Neural cell (in vitro differentiated cells): ENCODE measurements around the gene ENPEP. TPM values are rescaled to one million over a fixed set of nuclear protein-coding genes. Genes with fewer than 3 reads are reported as not detected.

ENCODE experiments used
- H2AFZ ChIP-seq: fragments of 200-600, 300-800 bp; sonication (generic), shearing (Covaris generic); 2 replicates; pipeline ENCODE4 v1.6.0; 2014; ENCODE audit warnings: low read depth, mild to moderate bottlenecking, antibody characterized with exemption, low read length, moderate library complexity
- H3F3A ChIP-seq: fragments of 200-600 bp; shearing (Covaris generic); 2 replicates; pipeline ENCODE4 v1.6.1; 2016; ENCODE audit warnings: mild to moderate bottlenecking, moderate library complexity, mixed read lengths, antibody characterized with exemption, low read length; ENCODE audit not compliant: insufficient read depth, poor library complexity, severe bottlenecking
- H3K27ac ChIP-seq: fragments of 200-600, 300-800 bp; sonication (generic), shearing (Covaris generic); 2 replicates; pipeline ENCODE4 v1.5.1; 2014; ENCODE audit warnings: mild to moderate bottlenecking, low read length, moderate library complexity
- H3K27me3 ChIP-seq: fragments of 300-800, 200-600 bp; sonication (generic), shearing (Covaris generic); 2 replicates; pipeline ENCODE4 v1.6.0; 2014; ENCODE audit warnings: mild to moderate bottlenecking, low read depth, low read length, moderate library complexity; ENCODE audit not compliant: insufficient read depth
- H3K36me3 ChIP-seq: fragments of 300-800, 200-600 bp; sonication (generic), shearing (Covaris generic); 2 replicates; pipeline ENCODE4 v1.5.1; 2014; ENCODE audit warnings: mild to moderate bottlenecking, antibody characterized with exemption, low read length, moderate library complexity; ENCODE audit not compliant: insufficient read depth
- H3K4me2 ChIP-seq: fragments of 300-800, 200-600 bp; sonication (generic), shearing (Covaris generic); 2 replicates; pipeline ENCODE4 v1.6.0; 2014; ENCODE audit warnings: mild to moderate bottlenecking, low read length
- H3K4me3 ChIP-seq: fragments of 300-800, 200-600 bp; sonication (generic), shearing (Covaris generic); 2 replicates; pipeline ENCODE4 v1.5.1; 2014; ENCODE audit warnings: mild to moderate bottlenecking, low read length, moderate library complexity
- H3K79me2 ChIP-seq: fragments of 200-600 bp; shearing (Covaris generic); replicated peaks from 2 replicates; pipeline ENCODE4 v1.6.0; 2014; ENCODE audit warnings: mild to moderate bottlenecking, low read length, moderate library complexity; ENCODE audit not compliant: insufficient read depth
- H3K9ac ChIP-seq: fragments of 300-800, 200-600 bp; sonication (generic), shearing (Covaris generic); 2 replicates; pipeline ENCODE4 v1.6.1; 2016; ENCODE audit warnings: mild to moderate bottlenecking, low read length, mixed read lengths
- H3K9me2 ChIP-seq: fragments of 200-600 bp; shearing (Covaris generic); 2 replicates; pipeline ENCODE4 v1.6.1; 2016; ENCODE audit warnings: mild to moderate bottlenecking, low read length, mixed read lengths; ENCODE audit not compliant: insufficient read depth
- H3K9me3 ChIP-seq: fragments of 200-600, 300-800 bp; sonication (generic), shearing (Covaris generic); 2 replicates; pipeline ENCODE4 v1.6.1; 2016; ENCODE audit warnings: mild to moderate bottlenecking, mixed run types, low read length, moderate library complexity, mixed read lengths
- H4K20me1 ChIP-seq: fragments of 200-600 bp; shearing (Covaris generic); 2 replicates; pipeline ENCODE4 v1.6.1; 2016; ENCODE audit warnings: mild to moderate bottlenecking, mixed run types; ENCODE audit not compliant: insufficient read depth
- CTCF ChIP-seq: fragments of 450-650 bp; IDR thresholded peaks from 2 replicates; pipeline ENCODE4 v1.5.1; 2014; ENCODE audit warnings: antibody characterized with exemption, mild to moderate bottlenecking, moderate library complexity; ENCODE audit not compliant: poor library complexity, severe bottlenecking
- EP300 ChIP-seq: fragments of 450-650 bp; conservative IDR thresholded peaks from 2 replicates; pipeline ENCODE4 v1.6.1; 2014; ENCODE audit warnings: antibody characterized with exemption, mild to moderate bottlenecking, moderate library complexity; ENCODE audit not compliant: poor library complexity, severe bottlenecking
- EZH2 ChIP-seq: fragments of 200-600, 300-800 bp; shearing (Covaris generic), sonication (generic); IDR thresholded peaks from 2 replicates; pipeline ENCODE4 v1.6.1; 2014; ENCODE audit warnings: antibody characterized with exemption, low read length, borderline replicate concordance, mild to moderate bottlenecking; ENCODE audit not compliant: insufficient read depth, poor library complexity, severe bottlenecking
- MXI1 ChIP-seq: fragments of 450-650 bp; conservative IDR thresholded peaks from 2 replicates; pipeline ENCODE4 v1.6.1; 2014; ENCODE audit warnings: antibody characterized with exemption, mild to moderate bottlenecking; ENCODE audit not compliant: poor library complexity, severe bottlenecking
- POLR2AphosphoS5 ChIP-seq: IDR thresholded peaks from 2 replicates; pipeline ENCODE4 v1.6.1; 2012
- RAD21 ChIP-seq: fragments of 450-650 bp; conservative IDR thresholded peaks from 2 replicates; pipeline ENCODE4 v1.6.1; 2014; ENCODE audit warnings: antibody characterized with exemption, mild to moderate bottlenecking, moderate library complexity
- REST ChIP-seq: IDR thresholded peaks from 2 replicates; pipeline ENCODE4 v1.6.1; 2012; ENCODE audit warnings: borderline replicate concordance
- SMC3 ChIP-seq: fragments of 450-650 bp; conservative IDR thresholded peaks from 2 replicates; pipeline ENCODE4 v1.6.1; 2014; ENCODE audit warnings: antibody characterized with exemption, mild to moderate bottlenecking, moderate library complexity; ENCODE audit not compliant: poor library complexity
- TAF1 ChIP-seq: IDR thresholded peaks from 2 replicates; pipeline ENCODE4 v1.6.1; 2012; ENCODE audit warnings: low read depth
- polyA plus RNA-seq: library from polyadenylated mRNA; depleted of rRNA; stranded (reverse); fragments of >200 nt; gene quantifications from 2 replicates; pipeline ENCODE4 v1.2.3, GENCODE V29; 2014

The ENPEP gene
- polyA plus RNA-seq, 1 donor from 2014 or later = 0.06 TPM

- no peak overlapping the region for H3K4me3 ChIP-seq
- TF ChIP-seq TAF1 (no peak), CTCF (no peak), MXI1 (no peak), POLR2AphosphoS5 (no peak), REST (no peak), RAD21 (no peak), SMC3 (no peak), EP300 (no peak), EZH2 (no peak)
- H3F3A ChIP-seq = no peaks in the 10 kb centered on the region
Observed at GRCh38 chr4:110489901-110490508, 14.1 kb downstream of the ENPEP start.

GRCh38 chr4:110492522-110492921 lies 16.6 kb downstream of the ENPEP start:
- Histone ChIP-seq H3K9ac (no peak overlapping the region), H4K20me1 (no peaks in the 10 kb centered on the region), H3F3A (no peaks in the 10 kb centered on the region), H3K4me3 (no peak overlapping the region), H3K9me3 (no peaks in the 10 kb centered on the region), H3K4me2 (no peak overlapping the region), H3K27ac (no peak overlapping the region), H3K79me2 (no peaks in the 10 kb centered on the region), H3K27me3 (no peaks in the 10 kb centered on the region), H3K36me3 (no peaks in the 10 kb centered on the region), H3K9me2 (no peaks in the 10 kb centered on the region), H2AFZ (no peak overlapping the region)
- TF ChIP-seq TAF1 = no peak

More at GRCh38 chr4:110489901-110490508, 14.1 kb downstream of the ENPEP start:
- no peak overlapping the region for H3K27ac ChIP-seq
- H4K20me1 ChIP-seq = no peaks in the 10 kb centered on the region
- H3K79me2 ChIP-seq = no peaks in the 10 kb centered on the region
- H2AFZ ChIP-seq = no peak overlapping the region
- H3K4me2 ChIP-seq = no peak overlapping the region
- no peak overlapping the region for H3K9ac ChIP-seq
- no peaks in the 10 kb centered on the region for H3K9me3 ChIP-seq
- H3K36me3 ChIP-seq = no peaks in the 10 kb centered on the region
- no peaks in the 10 kb centered on the region for H3K27me3 ChIP-seq
- no peaks in the 10 kb centered on the region for H3K9me2 ChIP-seq
